Measurements from ENCODE around the gene USP3. TPM values are rescaled to one million over a fixed set of nuclear protein-coding genes. Genes with fewer than 3 reads are reported as not detected.

Gene USP3
- total RNA-seq, 1 donor: 45.8 TPM

- no peak overlapping the region for H3K4me3 ChIP-seq (ENCODE audit: low read depth, low read length)
- DNase-seq (ENCODE audit: low read depth): no peak
- TF ChIP-seq, protein P1, sequence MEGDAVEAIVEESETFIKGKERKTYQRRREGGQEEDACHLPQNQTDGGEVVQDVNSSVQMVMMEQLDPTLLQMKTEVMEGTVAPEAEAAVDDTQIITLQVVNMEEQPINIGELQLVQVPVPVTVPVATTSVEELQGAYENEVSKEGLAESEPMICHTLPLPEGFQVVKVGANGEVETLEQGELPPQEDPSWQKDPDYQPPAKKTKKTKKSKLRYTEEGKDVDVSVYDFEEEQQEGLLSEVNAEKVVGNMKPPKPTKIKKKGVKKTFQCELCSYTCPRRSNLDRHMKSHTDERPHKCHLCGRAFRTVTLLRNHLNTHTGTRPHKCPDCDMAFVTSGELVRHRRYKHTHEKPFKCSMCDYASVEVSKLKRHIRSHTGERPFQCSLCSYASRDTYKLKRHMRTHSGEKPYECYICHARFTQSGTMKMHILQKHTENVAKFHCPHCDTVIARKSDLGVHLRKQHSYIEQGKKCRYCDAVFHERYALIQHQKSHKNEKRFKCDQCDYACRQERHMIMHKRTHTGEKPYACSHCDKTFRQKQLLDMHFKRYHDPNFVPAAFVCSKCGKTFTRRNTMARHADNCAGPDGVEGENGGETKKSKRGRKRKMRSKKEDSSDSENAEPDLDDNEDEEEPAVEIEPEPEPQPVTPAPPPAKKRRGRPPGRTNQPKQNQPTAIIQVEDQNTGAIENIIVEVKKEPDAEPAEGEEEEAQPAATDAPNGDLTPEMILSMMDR (IDR thresholded peaks at IDR 0.05; ENCODE audit: insufficient read depth, low read length): no peak
These were observed 99.1 kb downstream of the USP3 start for GRCh38 chr15:63603516-63603915.

GRCh38 chr15:63604281-63604680 lies 99.9 kb downstream of the USP3 start:
- TF ChIP-seq, protein P1 (IDR thresholded peaks at IDR 0.05; ENCODE audit: insufficient read depth, low read length): no peak
- DNase-seq (ENCODE audit: low read depth): no peak
- H3K4me3 ChIP-seq (ENCODE audit: low read depth, low read length): no peak overlapping the region

GRCh38 chr15:63605036-63605435 lies 100.6 kb downstream of the USP3 start:
- TF ChIP-seq, protein P1 (IDR thresholded peaks at IDR 0.05; ENCODE audit: insufficient read depth, low read length): no peak
- DNase-seq (ENCODE audit: low read depth): no peak
- H3K4me3 ChIP-seq (ENCODE audit: low read depth, low read length): no peak overlapping the region

DNA sequence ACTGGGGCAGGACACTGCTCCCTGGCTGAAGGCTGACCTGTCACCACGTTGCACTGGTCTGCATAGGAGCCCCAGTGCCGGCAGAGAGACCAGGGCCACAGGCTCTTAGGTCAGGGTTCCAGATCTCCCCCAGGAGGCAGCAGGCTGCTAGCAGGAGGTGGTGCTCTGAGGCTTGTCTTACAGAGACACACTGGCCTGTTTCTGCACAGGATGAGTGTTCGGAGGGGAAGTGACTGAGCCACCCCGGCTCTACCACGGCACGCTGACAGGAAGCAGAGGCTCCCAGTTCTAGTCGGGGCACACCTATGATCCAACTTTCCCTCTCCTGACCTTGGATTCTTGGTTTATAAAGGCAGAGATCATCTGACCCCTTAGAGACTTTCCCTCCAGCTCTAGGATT lies 101.4 kb downstream of the USP3 start:
- DNase-seq (ENCODE audit: low read depth): no peak
- TF ChIP-seq, protein P1 (IDR thresholded peaks at IDR 0.05; ENCODE audit: insufficient read depth, low read length): no peak
- no peak overlapping the region for H3K4me3 ChIP-seq (ENCODE audit: low read depth, low read length)

DNA sequence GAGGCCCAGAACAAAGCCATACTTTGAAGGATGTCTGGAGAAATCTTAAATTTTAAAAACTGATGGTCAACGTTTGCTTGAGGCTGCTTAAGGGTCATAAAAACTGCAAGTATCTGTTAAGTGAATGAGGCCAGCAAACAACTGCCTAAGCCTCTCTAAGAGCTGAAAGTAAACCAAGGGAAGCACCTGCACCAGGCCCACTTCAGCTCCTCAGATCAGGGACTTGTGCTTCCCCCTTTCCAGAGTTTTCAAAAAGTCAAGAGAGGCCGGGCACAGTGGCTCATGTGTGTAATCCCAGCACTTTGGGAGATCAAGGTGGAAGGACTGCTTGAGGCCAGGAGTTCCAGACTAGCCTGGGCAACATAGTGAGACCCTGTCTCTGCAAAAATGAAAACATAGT lies 101.9 kb downstream of the USP3 start:
- H3K4me3 ChIP-seq (ENCODE audit: low read depth, low read length): no peak overlapping the region
- TF ChIP-seq, protein P1 (IDR thresholded peaks at IDR 0.05; ENCODE audit: insufficient read depth, low read length): no peak
- DNase-seq (ENCODE audit: low read depth): no peak

GRCh38 chr15:63608989-63609388 lies 104.6 kb downstream of the USP3 start:
- no peak overlapping the region for H3K4me3 ChIP-seq (ENCODE audit: low read depth, low read length)
- TF ChIP-seq, protein P1 (IDR thresholded peaks at IDR 0.05; ENCODE audit: insufficient read depth, low read length): no peak
- DNase-seq (ENCODE audit: low read depth): no peak

GRCh38 chr15:63609448-63609847 lies 105.1 kb downstream of the USP3 start:
- no peak overlapping the region for H3K4me3 ChIP-seq (ENCODE audit: low read depth, low read length)
- TF ChIP-seq, protein P1 (IDR thresholded peaks at IDR 0.05; ENCODE audit: insufficient read depth, low read length): no peak
- no peak for DNase-seq (ENCODE audit: low read depth)
